Hippocampal formation (tissue), 2 donors: Measurements from ENCODE around the gene CAMKMT.

Source experiments
- DNase-seq, 2 donors: peaks; one replicate each; lab custom pipeline; 2025; lab: John Stamatoyannopoulos, UW

The CAMKMT gene

DNA sequence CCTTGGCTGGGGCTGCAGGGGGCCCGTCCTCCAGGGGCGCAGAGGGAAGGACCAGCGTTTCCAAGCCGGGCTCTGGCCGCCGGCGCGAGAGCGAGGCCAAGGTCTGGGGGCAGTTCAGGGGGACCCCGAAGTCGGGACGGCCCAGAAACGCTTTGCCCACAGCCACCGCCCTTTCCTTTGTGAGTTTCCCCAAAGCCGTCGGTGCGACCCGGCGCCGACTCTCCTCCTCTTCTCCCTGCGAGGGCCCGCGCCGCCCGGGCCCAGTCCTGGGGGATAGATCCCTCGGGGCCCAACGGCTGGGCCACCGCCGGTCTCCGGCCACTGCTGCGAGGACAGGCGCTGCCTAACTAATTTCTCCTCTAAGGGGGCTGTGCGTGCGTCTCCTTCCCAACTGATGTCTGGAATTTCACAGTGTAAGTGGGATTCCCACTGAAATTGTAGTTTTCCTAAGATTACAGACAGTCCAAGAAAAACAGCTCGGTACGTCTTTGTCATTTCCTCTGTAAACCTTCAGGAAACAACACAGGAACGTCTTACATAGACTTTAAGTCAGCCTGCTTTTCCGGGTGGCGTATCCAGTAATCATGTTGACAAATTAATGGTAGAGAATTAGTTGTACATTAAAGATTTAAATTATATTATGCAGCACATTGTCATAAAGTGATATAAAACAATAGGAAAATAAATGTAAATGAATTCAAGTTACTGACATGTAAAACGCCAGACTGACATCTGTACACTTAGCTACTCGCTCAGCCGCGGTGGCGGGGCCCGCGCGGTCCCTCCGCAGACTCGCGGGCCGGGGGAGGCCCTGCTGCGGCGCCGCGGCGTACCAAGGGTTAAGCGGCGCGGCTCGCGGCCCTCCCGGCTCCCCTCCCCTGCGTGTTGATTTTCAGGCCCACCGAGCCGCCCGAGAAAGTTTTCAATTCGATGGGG, 440.4 kb downstream of the CAMKMT start:
- DNase-seq = no peak

DNA sequence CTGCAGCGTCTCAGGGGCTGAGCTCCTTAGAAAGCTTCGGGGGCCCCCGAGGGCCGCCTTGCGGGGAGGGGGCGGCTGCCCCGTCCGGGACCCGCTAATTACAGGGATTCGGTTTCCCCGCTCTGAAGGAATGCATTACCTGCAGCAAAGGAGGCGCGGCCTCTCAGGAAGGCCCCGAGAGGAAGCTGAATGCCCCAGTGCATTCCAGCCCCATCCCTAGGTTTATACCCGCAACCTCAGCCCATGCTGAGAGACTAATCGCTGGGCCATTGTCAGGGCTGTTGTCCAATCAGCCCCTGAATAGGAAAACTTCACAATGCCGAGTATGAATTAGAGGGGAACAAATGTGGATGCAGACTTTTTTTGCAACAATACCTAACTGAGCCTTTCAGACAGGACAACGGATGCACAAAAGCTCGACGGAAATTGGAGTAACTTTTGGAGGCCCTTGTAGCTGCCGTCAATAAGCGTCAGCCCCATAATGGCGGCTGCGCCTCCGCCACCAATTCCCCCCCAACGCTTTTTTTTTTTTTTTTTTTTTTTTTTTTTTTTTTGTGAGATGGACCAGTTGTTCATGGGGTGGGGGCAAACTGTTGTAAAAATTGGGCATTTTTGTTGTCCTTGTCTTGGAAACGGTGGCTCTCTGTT, 441.2 kb downstream of the CAMKMT start:
- DNase-seq = no peak

DNA sequence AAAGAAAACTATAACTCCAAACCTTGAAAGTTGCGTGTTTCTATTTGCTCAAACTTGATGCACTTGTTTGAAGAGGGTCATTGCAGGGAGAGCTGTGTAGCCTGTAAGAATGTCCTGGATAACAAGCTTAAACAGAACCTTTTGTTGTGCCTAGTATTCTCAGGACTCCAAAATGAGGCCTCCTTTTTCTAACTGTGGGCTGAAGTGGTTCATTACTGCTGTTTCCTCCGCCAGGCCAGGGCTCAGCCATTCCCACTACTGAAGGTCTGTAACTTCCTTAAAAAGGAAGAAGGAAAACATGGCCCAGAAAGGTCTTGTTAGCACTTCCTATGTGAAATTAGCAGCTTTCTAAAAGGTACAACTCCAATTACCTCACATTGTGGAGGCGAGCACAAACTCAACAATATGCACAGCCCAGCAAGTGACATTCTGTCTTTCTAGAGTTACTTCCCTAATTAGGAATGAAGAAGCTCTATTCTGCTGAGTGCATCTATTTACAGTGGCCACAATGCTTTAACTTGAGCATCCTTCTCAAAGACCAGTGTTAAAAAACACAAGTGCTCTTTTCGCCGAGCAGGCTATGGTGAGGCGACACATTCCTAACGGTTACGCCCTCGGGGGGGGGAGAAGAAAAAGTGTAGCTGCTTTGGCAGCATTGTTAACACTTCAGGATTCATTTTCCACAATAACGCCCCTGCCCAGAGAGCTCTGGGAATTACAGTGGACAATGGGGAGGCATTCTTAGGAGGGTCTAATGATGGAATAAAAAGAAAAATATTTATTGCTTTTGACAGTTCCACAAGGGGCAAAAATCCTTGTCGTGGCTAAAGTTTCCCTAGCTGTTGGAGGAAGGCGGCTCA, 442.9 kb downstream of the CAMKMT start:
- no peak for DNase-seq

DNA sequence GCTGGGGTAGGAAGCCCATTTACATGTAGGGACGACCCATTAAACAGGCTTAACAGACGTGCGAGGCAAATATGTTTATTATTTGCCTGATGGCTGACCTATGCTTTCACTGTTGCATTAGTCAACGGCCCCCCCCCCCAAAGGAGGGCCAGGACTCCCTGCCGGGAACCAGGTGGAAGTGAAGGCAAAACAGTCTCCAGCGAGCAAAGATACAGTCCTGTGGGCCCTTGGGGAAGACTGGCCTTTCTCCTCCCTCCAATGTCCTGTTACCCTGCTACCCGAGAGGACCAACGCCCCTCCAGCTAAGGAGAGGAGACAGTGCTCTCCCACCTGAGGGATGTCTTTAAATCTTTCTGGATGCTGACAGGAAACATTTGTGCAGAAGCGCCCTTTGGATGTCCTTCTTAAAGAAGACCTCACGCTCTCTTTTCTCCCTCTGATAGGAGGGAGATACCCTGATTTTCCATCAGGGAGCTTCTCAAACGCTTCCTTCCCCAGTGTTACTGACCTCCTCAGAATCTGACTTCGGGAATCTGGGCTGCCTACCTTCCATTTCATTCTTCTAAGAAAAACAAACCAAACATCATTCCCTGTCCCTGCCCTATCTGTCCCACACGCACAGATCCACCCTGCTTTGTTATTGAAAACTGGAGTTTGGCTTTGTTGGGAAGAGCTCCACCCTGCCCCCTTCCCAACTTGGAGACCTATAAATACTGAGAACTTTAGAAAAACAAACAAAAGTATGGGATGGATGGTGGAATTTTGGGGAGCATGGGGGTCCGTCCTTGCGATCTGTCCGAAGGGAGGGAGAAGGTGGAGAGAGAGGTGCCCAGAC, 443.9 kb downstream of the CAMKMT start:
- no peak for DNase-seq

DNA sequence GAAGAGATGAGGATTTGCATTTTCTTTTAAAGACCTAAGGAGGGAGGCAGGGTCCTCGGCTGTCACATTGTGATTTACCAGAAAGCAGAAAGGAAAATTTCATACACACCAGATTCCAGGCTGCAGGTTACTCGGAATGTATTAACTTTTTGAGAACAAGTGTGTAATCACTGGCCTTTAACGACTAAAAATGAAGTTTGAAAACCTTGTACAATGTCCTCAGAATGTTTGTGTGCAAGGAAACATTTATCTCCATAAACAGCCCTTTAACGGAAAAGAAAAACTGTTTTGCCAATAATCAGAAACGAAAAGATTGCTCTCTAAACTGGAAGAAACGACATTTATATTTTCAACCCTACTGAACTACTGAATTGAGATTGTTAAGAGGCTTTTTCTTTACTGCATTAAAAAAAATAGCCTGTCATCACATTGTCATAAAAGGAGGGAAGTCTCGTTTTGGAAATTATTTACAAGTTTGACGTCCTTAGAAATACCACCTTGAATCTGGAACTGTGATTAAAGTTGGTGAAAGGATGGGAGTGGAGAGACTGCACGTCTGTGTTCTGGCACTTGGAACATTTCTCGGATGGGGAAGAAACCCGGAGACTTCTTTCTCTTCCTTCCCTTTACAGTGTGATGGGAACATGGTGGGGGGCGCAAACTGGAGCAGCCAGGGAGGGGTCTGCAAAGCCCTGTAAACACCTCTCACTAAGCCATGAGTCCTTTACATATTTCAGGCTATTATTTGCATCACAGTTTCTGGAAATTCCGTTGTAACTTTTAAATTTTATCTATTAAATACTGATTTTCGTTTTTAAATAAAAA, 445.7 kb downstream of the CAMKMT start:
- no peak for DNase-seq

DNA sequence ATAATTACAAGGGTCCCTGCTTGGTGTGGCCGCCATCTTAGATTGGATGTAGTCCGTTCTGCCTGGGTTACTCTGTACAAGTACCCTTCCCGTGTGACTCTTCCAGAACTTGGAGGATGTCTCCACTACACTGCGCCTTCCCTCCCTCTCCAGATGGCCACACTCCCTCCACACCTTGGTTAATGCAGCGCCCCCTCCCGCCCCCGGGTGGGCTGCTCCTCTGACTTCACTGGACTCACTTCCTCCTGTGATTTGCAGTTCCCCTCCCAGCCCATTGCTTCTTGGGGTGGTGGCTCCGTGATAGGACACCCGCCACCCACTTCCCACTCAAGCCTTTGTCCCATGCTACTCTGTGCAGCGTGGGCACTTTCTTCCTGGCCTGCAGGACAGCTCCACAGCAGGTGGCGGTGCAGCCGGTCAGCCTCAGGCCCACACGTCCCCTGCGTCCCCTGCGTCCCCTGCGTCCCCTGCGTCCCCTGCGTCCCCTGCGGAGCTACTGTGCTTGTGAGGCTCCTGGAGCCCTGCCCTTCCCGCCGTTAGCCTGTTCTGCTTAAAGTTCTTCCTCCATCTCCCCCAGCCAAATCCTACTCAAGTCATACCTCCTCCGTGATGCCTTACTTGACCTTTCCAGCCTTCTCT, 449.3 kb downstream of the CAMKMT start:
- DNase-seq = no peak

DNA sequence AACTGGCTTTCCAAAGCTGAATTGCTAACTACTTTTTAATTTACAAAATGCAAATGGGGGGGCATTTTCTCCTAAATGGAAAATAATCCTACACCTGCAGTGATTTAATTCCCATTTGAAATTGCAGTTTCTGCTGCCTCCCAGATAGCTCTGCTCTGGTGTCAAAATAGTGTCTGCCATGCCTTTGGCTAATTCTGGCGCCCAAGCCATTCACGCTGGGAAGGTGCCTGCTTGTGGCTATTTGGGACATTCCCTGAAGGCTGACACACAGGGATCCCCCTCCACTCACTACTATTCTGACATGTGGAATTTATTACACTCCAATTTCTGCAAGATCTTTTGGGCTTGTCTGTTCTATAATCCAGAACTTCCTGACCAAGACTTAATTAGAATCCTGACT, 451.4 kb downstream of the CAMKMT start:
- no peak for DNase-seq

DNA sequence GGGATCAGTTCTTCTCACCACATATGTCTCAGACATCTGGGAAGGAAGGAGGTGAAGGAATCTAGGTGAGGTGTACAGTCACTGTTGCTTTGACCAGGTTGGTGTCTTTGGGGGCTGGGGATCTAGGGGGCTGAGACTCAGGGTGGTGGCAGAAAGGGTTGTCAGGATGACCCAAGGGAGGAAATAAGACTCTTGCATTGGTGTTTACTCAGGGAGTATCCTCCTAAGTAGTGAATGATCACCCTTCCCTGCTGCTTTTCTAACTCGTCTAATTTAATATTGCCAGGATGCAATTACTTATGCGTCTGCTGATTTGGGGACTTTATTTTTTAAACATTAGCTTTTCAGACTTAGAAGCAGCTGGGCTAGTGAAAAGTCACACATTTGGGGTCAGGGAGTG, 451.9 kb downstream of the CAMKMT start:
- DNase-seq = no peak

DNA sequence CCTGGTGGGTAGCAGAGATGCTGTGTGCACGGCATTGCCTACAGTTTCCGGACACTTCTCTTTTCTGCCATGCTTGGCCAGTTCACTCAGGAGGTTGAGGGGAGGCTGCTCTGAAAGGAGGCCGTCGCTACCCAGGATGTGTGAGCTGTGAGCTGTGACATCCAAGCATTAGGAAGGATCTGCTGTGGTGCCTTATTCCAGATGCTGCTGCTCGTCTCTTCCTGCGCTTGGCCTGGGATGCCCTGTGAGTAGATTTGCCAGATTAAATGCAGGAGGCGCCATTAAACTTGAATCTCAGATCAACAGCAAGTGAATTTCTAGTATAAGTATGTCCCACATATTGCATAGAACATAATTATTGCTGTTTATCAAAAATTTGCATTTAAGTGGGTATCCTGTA, 455.5 kb downstream of the CAMKMT start:
- DNase-seq = no peak

DNA sequence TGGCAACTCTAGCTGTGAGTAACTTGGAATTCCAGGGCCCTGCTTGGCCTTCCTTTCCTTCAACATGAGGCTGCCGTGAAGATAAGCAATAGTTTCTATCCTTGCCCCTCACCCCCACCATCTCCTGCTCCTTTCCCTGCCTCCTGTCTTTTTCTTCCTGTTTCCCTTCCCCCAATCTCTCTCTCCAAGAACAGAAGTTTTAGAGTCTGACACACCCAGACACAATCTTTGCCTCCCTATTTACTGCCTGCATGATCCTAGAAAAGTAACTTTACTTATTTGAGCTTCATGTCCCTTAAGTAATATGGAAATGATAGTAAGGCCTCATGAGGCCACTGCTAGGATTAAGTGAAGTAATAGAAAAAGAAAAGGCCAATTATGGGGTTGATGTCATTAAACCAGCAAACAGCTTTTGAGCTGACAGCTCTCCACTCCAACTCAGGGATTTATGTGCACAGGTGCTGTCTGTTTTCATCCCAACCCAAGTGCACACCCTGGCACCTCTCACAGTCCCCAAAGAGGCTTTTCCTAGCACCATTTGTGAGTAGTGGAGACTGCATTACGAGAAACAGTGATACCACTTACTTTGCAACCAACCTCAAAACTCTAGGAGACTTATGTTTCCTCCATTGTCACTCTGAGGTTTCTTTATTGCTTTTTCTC, 456.1 kb downstream of the CAMKMT start:
- no peak for DNase-seq

DNA sequence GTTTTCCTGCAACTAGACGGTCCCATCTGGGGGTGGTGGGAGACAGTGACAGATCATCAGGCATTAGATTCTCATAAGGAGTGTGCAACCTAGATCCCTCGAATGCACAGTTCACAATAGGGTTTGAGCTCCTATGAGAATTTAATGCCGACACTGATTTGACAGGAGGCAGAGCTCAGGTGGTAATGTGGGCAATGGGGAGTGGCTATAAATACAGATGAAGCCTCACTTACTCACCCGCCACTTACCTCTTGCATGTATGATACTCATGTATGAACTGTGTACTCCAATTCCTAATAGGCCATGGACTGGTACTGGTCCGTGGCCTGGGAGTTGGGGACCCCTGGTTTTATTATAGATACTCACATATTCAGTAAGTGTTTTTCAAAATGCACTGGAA, 457.3 kb downstream of the CAMKMT start:
- no peak for DNase-seq

DNA sequence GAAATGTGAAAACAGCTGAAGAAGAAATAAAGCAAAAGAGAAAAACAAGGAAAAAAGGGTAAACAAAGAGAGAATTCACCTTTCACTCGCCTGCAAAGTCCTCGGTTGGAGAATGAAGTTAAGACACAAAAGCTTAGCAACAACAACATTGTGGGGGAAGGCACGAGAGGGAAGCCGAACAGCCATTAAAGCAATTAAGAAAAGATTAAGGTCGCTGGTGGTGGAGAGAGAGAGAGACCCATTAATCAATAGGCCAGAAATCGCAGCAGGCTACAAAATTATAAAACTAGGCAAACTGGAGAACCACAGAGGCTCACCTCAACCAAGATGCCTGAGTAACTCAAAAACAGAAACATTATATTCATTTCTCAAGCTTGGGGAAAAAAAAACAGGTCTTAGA, 459.8 kb downstream of the CAMKMT start:
- no peak for DNase-seq

DNA sequence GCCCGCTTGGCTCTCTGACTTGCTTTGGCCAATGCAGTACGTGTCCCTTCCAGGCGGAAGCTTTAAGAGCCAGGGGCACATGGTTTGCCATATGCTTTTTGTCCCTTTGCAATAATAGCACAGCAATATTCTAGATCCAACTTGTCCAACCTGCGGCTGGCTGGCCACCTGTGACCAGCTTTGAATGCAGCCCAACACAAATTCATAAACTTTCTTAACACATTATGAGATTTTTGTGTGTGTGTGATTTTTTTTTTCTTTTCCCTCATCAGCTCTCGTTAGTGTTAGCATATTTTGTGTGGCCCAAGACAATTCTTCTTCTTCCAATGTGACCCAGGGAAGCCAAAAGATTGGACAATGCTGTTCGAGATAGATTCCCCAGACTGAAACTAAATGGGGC, 460.4 kb downstream of the CAMKMT start:
- DNase-seq = no peak
